Right lobe of liver (tissue), 4 donors: ENCODE data around the gene SLC28A3.

Source experiments
- CTCF ChIP-seq, 4 donors: fragments of 200-600 bp in 3 of 4; fragments of 450-650 bp in 1 of 4; IDR thresholded peaks; one replicate each; pipeline versions ENCODE4 v1.5.1 to v1.8.0; 2016 to 2022; ENCODE audit warnings: antibody characterized with exemption in 4 of 4, mild to moderate bottlenecking in 2 of 4
- POLR2A ChIP-seq: fragments of 450-650 bp; IDR thresholded peaks from one replicate; pipeline ENCODE4 v1.6.1; 2017; ENCODE audit warnings: antibody characterized with exemption, mild to moderate bottlenecking
- donor health status: DM: no; HTN: no; CAD: no.
- donor health status: DM: no; HTN: no; CAD: no.
- donor health status: DM: no; HTN: yes; CAD: no.

- TF ChIP-seq CTCF (IDR thresholded peaks at IDR 0.05): no peak
- TF ChIP-seq POLR2A: no peak
Observed at GRCh38 chr9:84319632-84320031, 20.9 kb downstream of the SLC28A3 start.
